Measurements from ENCODE around the gene EVPL. TPM values are rescaled to one million over a fixed set of nuclear protein-coding genes. Genes with fewer than 3 reads are reported as not detected.

Gene EVPL
- total and polyA plus RNA-seq, 2 of the 13 experiments (the other 11 are each of a cell fraction or from before 2014, with no cell fraction given): 2.1 to 8.2 TPM

GRCh38 chr17:75959051-75959838 lies 67.9 kb downstream of the EVPL start (continued):
- no peak for TF ChIP-seq DNMT3B (CRISPR knock-in tag; conservative IDR thresholded peaks at IDR 0.05)
- TF ChIP-seq ZNF3 (CRISPR knock-in tag; IDR thresholded peaks at IDR 0.05): no peak
- TF ChIP-seq ZNF451 (CRISPR knock-in tag; IDR thresholded peaks at IDR 0.05): no peak
- peak; percentile 58 for TF ChIP-seq ZEB1 (IDR thresholded peaks at IDR 0.05; ENCODE audit: insufficient replicate concordance, low read depth)
- TF ChIP-seq, protein P1, sequence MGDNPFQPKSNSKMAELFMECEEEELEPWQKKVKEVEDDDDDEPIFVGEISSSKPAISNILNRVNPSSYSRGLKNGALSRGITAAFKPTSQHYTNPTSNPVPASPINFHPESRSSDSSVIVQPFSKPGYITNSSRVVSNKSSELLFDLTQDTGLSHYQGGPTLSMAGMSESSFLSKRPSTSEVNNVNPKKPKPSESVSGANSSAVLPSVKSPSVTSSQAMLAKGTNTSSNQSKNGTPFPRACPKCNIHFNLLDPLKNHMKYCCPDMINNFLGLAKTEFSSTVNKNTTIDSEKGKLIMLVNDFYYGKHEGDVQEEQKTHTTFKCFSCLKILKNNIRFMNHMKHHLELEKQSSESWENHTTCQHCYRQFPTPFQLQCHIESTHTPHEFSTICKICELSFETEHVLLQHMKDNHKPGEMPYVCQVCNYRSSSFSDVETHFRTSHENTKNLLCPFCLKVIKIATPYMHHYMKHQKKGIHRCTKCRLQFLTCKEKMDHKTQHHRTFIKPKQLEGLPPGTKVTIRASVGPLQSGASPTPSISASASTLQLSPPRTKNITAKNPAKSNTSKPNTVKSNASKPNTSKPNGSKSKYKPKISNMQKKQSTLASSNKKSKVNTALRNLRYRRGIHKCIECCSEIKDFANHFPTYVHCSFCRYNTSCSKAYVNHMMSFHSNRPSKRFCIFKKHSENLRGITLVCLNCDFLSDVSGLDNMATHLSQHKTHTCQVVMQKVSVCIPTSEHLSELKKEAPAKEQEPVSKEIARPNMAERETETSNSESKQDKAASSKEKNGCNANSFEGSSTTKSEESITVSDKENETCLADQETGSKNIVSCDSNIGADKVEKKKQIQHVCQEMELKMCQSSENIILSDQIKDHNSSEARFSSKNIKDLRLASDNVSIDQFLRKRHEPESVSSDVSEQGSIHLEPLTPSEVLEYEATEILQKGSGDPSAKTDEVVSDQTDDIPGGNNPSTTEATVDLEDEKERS (CRISPR knock-in tag; IDR thresholded peaks at IDR 0.05): peak; percentile 24; the same call in 1 of the 2 replicates
- peak; percentile 55 for TF ChIP-seq ASH2L (IDR thresholded peaks at IDR 0.05; ENCODE audit: insufficient read length, low read depth, low read length)
- TF ChIP-seq NKX3-1 (CRISPR knock-in tag; IDR thresholded peaks at IDR 0.05): no peak
- no peak for TF ChIP-seq IRF1 (CRISPR knock-in tag; IDR thresholded peaks at IDR 0.05; ENCODE audit: low read depth)
- no peak for TF ChIP-seq KLF6 (CRISPR knock-in tag; IDR thresholded peaks at IDR 0.05)
- TF ChIP-seq, protein P2, sequence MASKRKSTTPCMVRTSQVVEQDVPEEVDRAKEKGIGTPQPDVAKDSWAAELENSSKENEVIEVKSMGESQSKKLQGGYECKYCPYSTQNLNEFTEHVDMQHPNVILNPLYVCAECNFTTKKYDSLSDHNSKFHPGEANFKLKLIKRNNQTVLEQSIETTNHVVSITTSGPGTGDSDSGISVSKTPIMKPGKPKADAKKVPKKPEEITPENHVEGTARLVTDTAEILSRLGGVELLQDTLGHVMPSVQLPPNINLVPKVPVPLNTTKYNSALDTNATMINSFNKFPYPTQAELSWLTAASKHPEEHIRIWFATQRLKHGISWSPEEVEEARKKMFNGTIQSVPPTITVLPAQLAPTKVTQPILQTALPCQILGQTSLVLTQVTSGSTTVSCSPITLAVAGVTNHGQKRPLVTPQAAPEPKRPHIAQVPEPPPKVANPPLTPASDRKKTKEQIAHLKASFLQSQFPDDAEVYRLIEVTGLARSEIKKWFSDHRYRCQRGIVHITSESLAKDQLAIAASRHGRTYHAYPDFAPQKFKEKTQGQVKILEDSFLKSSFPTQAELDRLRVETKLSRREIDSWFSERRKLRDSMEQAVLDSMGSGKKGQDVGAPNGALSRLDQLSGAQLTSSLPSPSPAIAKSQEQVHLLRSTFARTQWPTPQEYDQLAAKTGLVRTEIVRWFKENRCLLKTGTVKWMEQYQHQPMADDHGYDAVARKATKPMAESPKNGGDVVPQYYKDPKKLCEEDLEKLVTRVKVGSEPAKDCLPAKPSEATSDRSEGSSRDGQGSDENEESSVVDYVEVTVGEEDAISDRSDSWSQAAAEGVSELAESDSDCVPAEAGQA (IDR thresholded peaks at IDR 0.05; ENCODE audit: low read depth): no peak
- TF ChIP-seq, protein P2 (CRISPR knock-in tag; IDR thresholded peaks at IDR 0.05; ENCODE audit: borderline replicate concordance): 0 out of 2 replicates have a peak, but pooled peaks have one; percentile 36
- TF ChIP-seq ZSCAN31 (CRISPR knock-in tag; IDR thresholded peaks at IDR 0.05; ENCODE audit: low read depth): no peak
- no peak for TF ChIP-seq SOX6 (IDR thresholded peaks at IDR 0.05)
- peak; percentile 35; the same call in 1 of the 2 replicates for TF ChIP-seq SOX6 (CRISPR knock-in tag; IDR thresholded peaks at IDR 0.05)
- no peak for TF ChIP-seq ZNF333 (CRISPR knock-in tag; IDR thresholded peaks at IDR 0.05; ENCODE audit: borderline replicate concordance)
- no peak for TF ChIP-seq BCL3 (CRISPR knock-in tag; IDR thresholded peaks at IDR 0.05)
- no peak for TF ChIP-seq PTBP1 (IDR thresholded peaks at IDR 0.05; ENCODE audit: low read depth, low read length, poor library complexity, severe bottlenecking)

All from HepG2 (cell line).